ENCODE results near the gene KDM4B. TPM values are rescaled to one million over a fixed set of nuclear protein-coding genes. Genes with fewer than 3 reads are reported as not detected.
A peak's percentile ranks its signal among the peaks of the same experiment; 100 is the strongest.

The KDM4B gene
- polyA plus RNA-seq, 1 of the 3 experiments (the other 2 are of a cell fraction) = 12.2 TPM

- TF ChIP-seq ZBTB33 (IDR thresholded peaks at IDR 0.05; ENCODE audit: borderline replicate concordance, low read depth) (peak; percentile 67; the same call in 1 of the 2 replicates), RXRA (IDR thresholded peaks at IDR 0.05; ENCODE audit: borderline replicate concordance, low read depth) (no peak), NRF1 (IDR thresholded peaks at IDR 0.05; ENCODE audit: low read depth, low read length) (0 out of 2 replicates have a peak, but pooled peaks have one; percentile 12), USF2 (IDR thresholded peaks at IDR 0.05; ENCODE audit: borderline replicate concordance, low read depth, low read length) (peak; percentile 77), RAD21 (IDR thresholded peaks at IDR 0.05; ENCODE audit: low read length) (no peak), EP300 (IDR thresholded peaks at IDR 0.05; ENCODE audit: borderline replicate concordance in 1 of 2, low read depth in 1 of 2, low read length in 1 of 2) (no peak), NFIC (IDR thresholded peaks at IDR 0.05; ENCODE audit: borderline replicate concordance) (no peak), USF1 (IDR thresholded peaks at IDR 0.05; ENCODE audit: borderline replicate concordance, low read depth) (peak; percentile 93), POLR2AphosphoS5 (IDR thresholded peaks at IDR 0.05; ENCODE audit: low read depth, low read length) (peak; percentile 86)
Measured at GRCh38 chr19:4968462-4969291, at the start of gene KDM4B (continued).

GRCh38 chr19:4922530-4923275, 46.2 kb upstream of the KDM4B start:
- 90% methylated on average over 22 of the region's 22 CpGs for WGBS (ENCODE audit: low lambda C conversion rate)
- CTCF ChIA-PET = interaction anchor here (0.9 to 1.0 kb wide), 2 partner anchors 10 to 11 kb away, joined by 3 to 5 read pairs; no protein-coding TSS in a partner anchor
- H3K79me2 ChIP-seq (ENCODE audit: insufficient read depth) = peaks cover 99% of the 10 kb centered on the region

More at GRCh38 chr19:4922530-4923275, 46.2 kb upstream of the KDM4B start:
- TF ChIP-seq ZBTB33 (IDR thresholded peaks at IDR 0.05; ENCODE audit: borderline replicate concordance, low read depth) (no peak), NFIC (IDR thresholded peaks at IDR 0.05; ENCODE audit: borderline replicate concordance) (no peak), TEAD4 (IDR thresholded peaks at IDR 0.05; ENCODE audit: borderline replicate concordance, insufficient read depth) (no peak), MEF2A (IDR thresholded peaks at IDR 0.05; ENCODE audit: borderline replicate concordance, low read depth) (no peak), RFX5 (IDR thresholded peaks at IDR 0.05; ENCODE audit: low read length) (no peak), YY1 (IDR thresholded peaks at IDR 0.05; ENCODE audit: low read depth) (no peak), RXRA (IDR thresholded peaks at IDR 0.05; ENCODE audit: borderline replicate concordance, low read depth) (no peak), TAF1 (IDR thresholded peaks at IDR 0.05; ENCODE audit: borderline replicate concordance, low read depth, low read length) (no peak), EP300 (IDR thresholded peaks at IDR 0.05; ENCODE audit: borderline replicate concordance in 1 of 2, low read depth in 1 of 2, low read length in 1 of 2) (no peak), FOXJ3 (CRISPR knock-in tag; IDR thresholded peaks at IDR 0.05) (no peak)
- Histone ChIP-seq H2AFZ (ENCODE audit: low read depth) (no peak overlapping the region), H3K27ac (ENCODE audit: low read depth in 2 of 2, low read length in 1 of 2) (no peak overlapping the region; a peak in 1 of 4 replicates), H3F3A (replicated peaks; ENCODE audit: insufficient read depth) (peaks cover 11% of the 10 kb centered on the region), H3K4me3 (ENCODE audit: low read depth in 2 of 2, low read length in 1 of 2) (no peak overlapping the region), H3K9ac (no peak overlapping the region), H3K36me3 (replicated peaks in 1 of 2; ENCODE audit: control insufficient read depth in 1 of 2, insufficient read depth in 2 of 2, low read length in 1 of 2) (peaks cover 0 to 7% of the 10 kb centered on the region in 2 experiments), H3K9me3 (no peaks in the 10 kb centered on the region), H3K27me3 (ENCODE audit: insufficient read depth) (no peaks in the 10 kb centered on the region), H3K4me2 (no peak overlapping the region), H3K4me1 (ENCODE audit: control insufficient read depth in 1 of 2, insufficient read depth in 2 of 2, low read depth in 1 of 2, low read length in 1 of 2) (peaks cover 0 to 7% of the 10 kb centered on the region in 2 experiments; a peak in 1 of 4 replicates), H4K20me1 (ENCODE audit: insufficient read depth) (peaks cover 20% of the 10 kb centered on the region; the same call in 1 of the 2 replicates), H3K9me2 (no peaks in the 10 kb centered on the region)
- DNase-seq = no peak
- POLR2A ChIA-PET = interaction anchor here (1.0 kb wide), 1 partner anchor 10 kb away, joined by 4 read pairs; no protein-coding TSS in a partner anchor
